HG03064 (cell line): ENCODE measurements around the gene JMJD8.

Experiments used
- ATAC-seq: cut with Tn5 transposase; IDR thresholded peaks from one replicate; pipeline ENCODE4 v1.9.1; 2021; ENCODE audit warnings: low read depth; ENCODE audit not compliant: unreplicated experiment

The JMJD8 gene

GRCh38 chr16:710500-711075 is 26.5 kb upstream of the JMJD8 start:
- ATAC-seq = no peak

- no peak for ATAC-seq
These were observed 25.7 kb upstream of the JMJD8 start for GRCh38 chr16:709566-710499.

GRCh38 chr16:708959-709358 is 24.8 kb upstream of the JMJD8 start:
- no peak for ATAC-seq

- no peak for ATAC-seq
These were observed 23.9 kb upstream of the JMJD8 start for GRCh38 chr16:708019-708418.

GRCh38 chr16:707062-707538 is 23.0 kb upstream of the JMJD8 start:
- ATAC-seq = no peak

- ATAC-seq = no peak
These were observed 22.3 kb upstream of the JMJD8 start for GRCh38 chr16:706189-707061.

- ATAC-seq = no peak
These were observed 21.5 kb upstream of the JMJD8 start, which contains the start of gene FBXL16 for GRCh38 chr16:705431-706188. Gene FBXL16 (minus strand): TSS chr16:705801. CDS start chr16:697405, 8,396 bp downstream.

- no peak for ATAC-seq
These were observed 20.6 kb upstream of the JMJD8 start for GRCh38 chr16:704552-705380.

- no peak for ATAC-seq
These were observed 19.9 kb upstream of the JMJD8 start for GRCh38 chr16:704047-704446.

- no peak for ATAC-seq
These were observed 19.3 kb upstream of the JMJD8 start for GRCh38 chr16:703406-703805.

GRCh38 chr16:702341-702740 is 18.2 kb upstream of the JMJD8 start:
- ATAC-seq = no peak

GRCh38 chr16:700684-701584 is 16.8 kb upstream of the JMJD8 start:
- no peak for ATAC-seq

- ATAC-seq = no peak
These were observed 15.0 kb upstream of the JMJD8 start for GRCh38 chr16:698911-699671.

GRCh38 chr16:695355-696089 is 11.4 kb upstream of the JMJD8 start:
- ATAC-seq = no peak

GRCh38 chr16:694863-695354 is 10.8 kb upstream of the JMJD8 start:
- no peak for ATAC-seq

GRCh38 chr16:694187-694862 is 10.2 kb upstream of the JMJD8 start:
- no peak for ATAC-seq
